Measurements from ENCODE around the gene TMEM50A. TPM values are rescaled to one million over a fixed set of nuclear protein-coding genes. Genes with fewer than 3 reads are reported as not detected.
"Not testable (repeated sequence)": the region's sequence is repeated elsewhere in the genome, so short reads cannot be mapped to it uniquely, and the experiment has no call there.

The TMEM50A gene
- total RNA-seq: 100 to 1,000 TPM; 111 TPM

DNA sequence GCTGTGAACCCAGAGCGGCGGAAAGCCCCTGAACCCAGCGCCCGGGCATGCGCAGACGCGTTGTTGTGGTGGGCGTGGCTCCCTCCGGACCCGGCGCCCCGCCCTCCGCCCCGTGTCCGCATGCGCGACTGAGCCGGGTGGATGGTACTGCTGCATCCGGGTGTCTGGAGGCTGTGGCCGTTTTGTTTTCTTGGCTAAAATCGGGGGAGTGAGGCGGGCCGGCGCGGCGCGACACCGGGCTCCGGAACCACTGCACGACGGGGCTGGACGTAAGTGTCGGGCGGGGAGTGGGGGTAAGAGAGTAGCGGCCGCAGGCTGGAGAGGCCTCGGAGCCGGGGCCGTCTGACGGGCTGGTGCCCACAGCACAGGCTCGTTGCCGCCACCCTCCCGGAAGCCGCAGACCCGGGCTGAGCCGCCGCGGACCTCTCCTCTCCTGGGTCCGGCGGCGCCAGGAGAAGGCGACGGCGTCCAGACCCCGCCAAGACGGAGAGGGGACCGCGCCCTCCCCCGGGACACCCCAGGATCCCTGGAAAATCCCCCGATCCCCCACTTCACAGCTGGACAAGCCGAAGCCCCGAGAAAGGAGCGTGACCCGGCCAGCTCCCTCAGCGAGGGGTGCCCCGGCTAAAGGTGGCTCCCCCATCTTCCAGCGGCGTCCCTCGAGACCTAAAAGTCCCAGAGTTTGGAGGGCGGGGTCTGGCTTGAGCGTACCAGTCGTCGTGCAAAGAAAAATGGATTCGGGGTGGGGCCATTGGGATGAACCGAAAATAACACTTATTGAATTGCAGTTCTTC lies at the start of gene TMEM50A:
TMEM50A (plus strand) TSS at position 147 of the 794 bp plus-strand sequence. CDS start 2,153 bp downstream, outside the sequence.
- POLR2A ChIA-PET: interaction anchor here (0.7 kb wide), 1 partner anchor 106 kb away, joined by 5 read pairs; the partner anchor contains the start of gene SYF2
- CTCF ChIA-PET: no interaction called here

- CTCF ChIA-PET, POLR2A ChIA-PET: not testable (repeated sequence)
Observed at GRCh38 chr1:25288573-25289101, 49.5 kb upstream of the TMEM50A start.

GRCh38 chr1:25290043-25290442 lies 48.1 kb upstream of the TMEM50A start:
- CTCF ChIA-PET, POLR2A ChIA-PET: not testable (repeated sequence)

DNA sequence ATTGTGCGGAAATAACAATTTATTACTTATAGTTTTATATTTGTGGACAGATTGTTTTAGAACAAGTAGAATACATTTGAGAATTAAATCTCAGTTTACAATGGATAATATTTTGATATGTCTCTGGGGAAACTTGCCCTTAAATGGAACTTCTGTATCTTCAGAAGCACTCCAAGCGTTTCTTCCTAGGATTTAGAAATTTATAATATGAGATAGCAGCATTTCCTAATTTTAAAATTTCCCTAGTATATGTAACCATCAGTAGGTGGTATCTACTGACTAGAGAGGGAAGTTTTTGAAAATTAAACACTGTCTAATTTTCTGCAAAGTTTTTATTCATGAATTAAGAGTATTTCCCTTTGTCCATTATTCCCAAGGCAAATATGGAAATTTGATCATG lies 44.7 kb upstream of the TMEM50A start:
- CTCF ChIA-PET, POLR2A ChIA-PET: not testable (repeated sequence)

GRCh38 chr1:25294889-25295826 lies 43.0 kb upstream of the TMEM50A start:
- CTCF ChIA-PET: not testable (repeated sequence)
- POLR2A ChIA-PET: interaction anchor here (0.7 kb wide), 1 partner anchor 165 kb away, joined by 4 read pairs; no protein-coding TSS in a partner anchor

DNA sequence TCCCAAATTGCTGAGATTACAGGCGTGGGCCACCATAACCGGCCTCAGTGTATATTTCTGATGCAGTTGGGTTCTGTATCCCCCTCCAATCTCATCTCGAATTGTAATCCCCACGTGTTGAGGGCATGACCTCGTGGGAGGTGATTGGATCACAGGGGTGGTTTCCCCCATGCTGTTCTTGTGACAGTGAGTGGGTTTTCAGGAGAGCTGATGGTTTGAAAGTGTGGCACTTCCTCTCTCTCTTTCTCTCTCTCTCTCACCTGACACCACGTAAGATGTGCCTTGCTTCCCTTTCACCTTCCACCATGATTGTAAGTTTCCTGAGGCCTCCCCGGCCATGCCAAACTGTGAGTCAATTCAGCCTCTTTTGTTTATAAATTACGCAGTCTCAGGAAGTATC lies 41.6 kb upstream of the TMEM50A start:
- CTCF ChIA-PET, POLR2A ChIA-PET: not testable (repeated sequence)

DNA sequence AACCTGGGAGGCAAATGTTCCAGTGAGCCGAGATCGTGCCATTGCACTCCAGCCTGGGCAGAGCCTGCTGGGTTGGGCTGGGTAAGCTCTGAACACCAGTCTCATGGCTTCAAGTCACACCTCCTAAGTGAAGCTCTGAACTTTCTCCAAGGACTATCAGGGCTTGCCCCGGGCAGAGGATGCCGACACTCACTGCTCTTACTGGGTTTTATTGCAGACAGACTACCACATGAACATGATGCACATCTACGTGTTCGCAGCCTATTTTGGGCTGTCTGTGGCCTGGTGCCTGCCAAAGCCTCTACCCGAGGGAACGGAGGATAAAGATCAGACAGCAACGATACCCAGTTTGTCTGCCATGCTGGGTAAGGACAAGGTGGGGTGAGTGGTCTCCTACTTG lies 37.4 kb upstream of the TMEM50A start:
- POLR2A ChIA-PET, CTCF ChIA-PET: not testable (repeated sequence)

GRCh38 chr1:25302330-25302729 lies 35.8 kb upstream of the TMEM50A start:
- CTCF ChIA-PET, POLR2A ChIA-PET: not testable (repeated sequence)

DNA sequence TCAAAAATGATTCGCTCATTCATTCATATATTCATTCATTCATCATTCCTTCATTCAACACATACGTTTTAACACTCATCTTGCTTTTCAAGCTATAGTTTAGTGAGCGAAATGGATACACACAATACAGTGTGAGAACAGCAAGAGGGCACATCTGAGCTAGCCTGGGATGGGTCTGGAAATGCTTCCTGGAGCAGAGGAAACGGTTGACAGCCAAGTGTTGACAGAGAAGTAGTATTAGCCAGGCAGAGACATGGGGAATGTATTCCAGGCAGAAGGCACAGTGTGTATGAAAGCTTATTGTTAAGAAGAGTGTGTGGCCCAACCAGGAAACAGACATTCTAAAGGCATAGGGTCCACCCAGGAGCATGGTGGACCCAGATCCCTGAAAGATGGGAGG lies 33.2 kb upstream of the TMEM50A start:
- POLR2A ChIA-PET, CTCF ChIA-PET: not testable (repeated sequence)

- CTCF ChIA-PET, POLR2A ChIA-PET: not testable (repeated sequence)
Observed at GRCh38 chr1:25308168-25308567, 30.0 kb upstream of the TMEM50A start.

- CTCF ChIA-PET, POLR2A ChIA-PET: not testable (repeated sequence)
Observed at GRCh38 chr1:25309085-25309484, 29.0 kb upstream of the TMEM50A start.

- CTCF ChIA-PET, POLR2A ChIA-PET: not testable (repeated sequence)
Observed at GRCh38 chr1:25309486-25309885, 28.6 kb upstream of the TMEM50A start.

- CTCF ChIA-PET, POLR2A ChIA-PET: not testable (repeated sequence)
Observed at GRCh38 chr1:25312806-25313470, 25.2 kb upstream of the TMEM50A start.

GRCh38 chr1:25320314-25320938 lies 17.7 kb upstream of the TMEM50A start:
- CTCF ChIA-PET, POLR2A ChIA-PET: not testable (repeated sequence)

- POLR2A ChIA-PET, CTCF ChIA-PET: not testable (repeated sequence)
Observed at GRCh38 chr1:25322127-25322526, 16.0 kb upstream of the TMEM50A start.

- CTCF ChIA-PET, POLR2A ChIA-PET: not testable (repeated sequence)
Observed at GRCh38 chr1:25324407-25324806, 13.7 kb upstream of the TMEM50A start.

DNA sequence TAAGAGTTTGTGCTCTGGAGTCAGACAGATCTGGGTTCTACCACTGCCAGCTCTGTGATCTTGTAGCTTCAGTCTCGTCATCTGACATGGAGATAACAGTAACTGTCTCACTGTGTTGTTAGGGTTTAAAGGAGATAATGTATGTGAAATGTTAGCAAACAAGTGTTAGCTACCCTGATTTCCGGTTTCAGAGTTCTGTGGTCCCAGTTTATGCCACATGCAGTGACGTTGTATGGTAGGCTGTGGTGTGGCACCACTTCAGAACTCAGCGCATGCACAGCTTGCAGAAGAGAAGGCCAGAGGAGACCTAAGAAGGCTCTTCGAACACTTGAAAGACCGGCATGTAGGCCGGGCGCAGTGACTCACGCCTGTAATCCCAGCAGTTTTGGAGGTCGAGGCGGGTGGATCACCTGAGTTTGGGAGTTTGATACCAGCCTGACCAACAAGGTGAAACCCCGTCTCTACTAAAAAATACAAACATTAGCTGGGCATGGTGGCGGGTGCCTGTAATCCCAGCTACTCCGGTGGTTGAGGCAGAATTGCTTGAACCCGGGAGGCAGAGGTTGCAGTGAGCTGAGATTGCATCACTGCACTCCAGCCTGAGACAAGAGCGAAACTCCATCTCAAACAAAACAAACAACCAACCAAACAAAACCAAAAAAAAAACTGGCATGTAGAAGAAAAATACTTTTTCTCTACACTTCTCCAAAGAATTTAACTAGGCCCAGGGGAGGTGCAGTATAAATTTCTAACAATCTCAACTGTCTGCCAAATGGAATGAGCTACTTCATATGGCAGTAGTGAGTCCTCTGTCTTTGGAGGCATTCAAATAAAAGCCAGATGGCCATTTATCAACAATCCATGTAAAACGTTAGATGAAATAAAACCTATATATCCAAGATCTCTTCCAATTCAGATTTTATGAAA lies 10.0 kb upstream of the TMEM50A start:
- CTCF ChIA-PET, POLR2A ChIA-PET: not testable (repeated sequence)

DNA sequence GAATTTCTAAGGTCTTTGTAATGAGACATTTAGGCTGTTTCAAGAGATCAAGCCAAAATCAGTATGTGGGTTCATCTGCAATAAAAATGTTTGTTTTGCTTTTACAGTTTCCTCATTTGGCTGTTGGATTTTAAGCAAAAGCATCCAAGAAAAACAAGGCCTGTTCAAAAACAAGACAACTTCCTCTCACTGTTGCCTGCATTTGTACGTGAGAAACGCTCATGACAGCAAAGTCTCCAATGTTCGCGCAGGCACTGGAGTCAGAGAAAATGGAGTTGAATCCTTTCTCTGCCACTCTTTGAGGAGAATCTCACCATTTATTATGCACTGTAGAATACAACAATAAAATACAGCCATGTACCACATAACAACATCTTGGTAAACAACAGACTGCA lies 9.3 kb upstream of the TMEM50A start:
- POLR2A ChIA-PET, CTCF ChIA-PET: not testable (repeated sequence)

DNA sequence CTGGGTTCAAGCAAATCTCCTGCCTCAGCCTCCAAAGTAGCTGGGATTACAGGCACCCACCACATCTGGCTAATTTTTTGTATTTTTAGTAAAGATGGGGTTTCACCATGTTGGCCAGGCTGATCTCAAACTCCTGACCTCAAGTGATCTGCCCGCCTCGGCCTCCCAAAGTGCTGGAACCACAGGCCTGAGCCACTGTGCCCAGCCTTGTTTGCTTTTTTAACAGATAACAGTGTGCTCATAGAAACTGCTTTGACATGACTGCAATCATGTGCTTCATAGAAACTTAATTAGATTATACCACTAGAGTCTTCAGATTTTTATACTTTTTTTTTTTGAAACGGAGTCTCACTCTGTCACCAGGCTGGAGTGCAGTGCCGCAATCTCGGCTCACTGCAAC lies 8.8 kb upstream of the TMEM50A start:
- POLR2A ChIA-PET: interaction anchor here (0.7 kb wide), 1 partner anchor 705 kb away, joined by 5 read pairs; no protein-coding TSS in a partner anchor
- CTCF ChIA-PET: not testable (repeated sequence)

Measured in activated CD8-positive, alpha-beta memory T cell treated with anti-CD3 and anti-CD28 coated beads for 36 hours (primary cell).